DMS153 treated with DMSO at 0.1 percent for 48 hours (cell line): ENCODE results near the gene LMO7.

Experiments used
- DNase-seq: peaks from one replicate; lab custom pipeline; 2025; ENCODE audit not compliant: unreplicated experiment; lab: John Stamatoyannopoulos, UW

The LMO7 gene

GRCh38 chr13:75796825-75797224, 160.7 kb downstream of the LMO7 start:
- DNase-seq: no peak

DNA sequence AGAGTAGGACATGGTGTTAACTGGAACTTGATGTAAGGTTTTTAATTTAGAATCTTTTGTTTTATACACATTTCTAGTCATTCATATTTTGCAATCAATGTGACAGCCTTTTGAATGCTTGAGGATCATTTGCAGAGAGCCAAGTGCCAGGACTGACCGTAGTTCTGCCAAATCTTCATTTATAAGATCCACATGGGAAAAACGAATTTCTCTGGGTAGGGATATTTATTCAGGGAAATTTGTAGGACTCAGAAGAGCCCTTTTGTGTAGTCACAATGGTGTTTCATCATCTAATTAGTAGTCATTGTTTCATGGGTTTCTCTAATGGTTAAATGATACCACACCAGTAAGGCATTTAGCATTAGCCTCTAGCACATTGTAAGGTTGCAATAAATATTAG, 161.1 kb downstream of the LMO7 start:
- DNase-seq: no peak

DNA sequence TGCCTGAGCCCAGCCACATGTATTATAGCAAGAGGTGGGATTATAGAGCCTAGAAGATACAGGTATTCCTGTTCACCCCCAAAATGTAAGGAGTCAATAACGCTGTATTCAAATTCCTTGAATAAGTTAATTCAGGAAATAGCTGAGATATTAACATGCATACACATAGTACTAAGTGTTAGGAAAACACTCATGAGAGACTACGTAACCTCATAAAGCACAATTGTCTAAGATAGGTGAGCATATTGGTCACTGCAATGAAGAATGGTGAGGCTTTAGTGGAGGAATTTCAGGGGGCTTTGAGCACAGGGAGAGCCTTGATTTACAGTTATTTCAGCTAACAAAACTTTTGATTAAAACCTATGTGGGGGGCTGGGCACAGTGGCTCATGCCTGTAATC, 161.6 kb downstream of the LMO7 start:
- no peak for DNase-seq

DNA sequence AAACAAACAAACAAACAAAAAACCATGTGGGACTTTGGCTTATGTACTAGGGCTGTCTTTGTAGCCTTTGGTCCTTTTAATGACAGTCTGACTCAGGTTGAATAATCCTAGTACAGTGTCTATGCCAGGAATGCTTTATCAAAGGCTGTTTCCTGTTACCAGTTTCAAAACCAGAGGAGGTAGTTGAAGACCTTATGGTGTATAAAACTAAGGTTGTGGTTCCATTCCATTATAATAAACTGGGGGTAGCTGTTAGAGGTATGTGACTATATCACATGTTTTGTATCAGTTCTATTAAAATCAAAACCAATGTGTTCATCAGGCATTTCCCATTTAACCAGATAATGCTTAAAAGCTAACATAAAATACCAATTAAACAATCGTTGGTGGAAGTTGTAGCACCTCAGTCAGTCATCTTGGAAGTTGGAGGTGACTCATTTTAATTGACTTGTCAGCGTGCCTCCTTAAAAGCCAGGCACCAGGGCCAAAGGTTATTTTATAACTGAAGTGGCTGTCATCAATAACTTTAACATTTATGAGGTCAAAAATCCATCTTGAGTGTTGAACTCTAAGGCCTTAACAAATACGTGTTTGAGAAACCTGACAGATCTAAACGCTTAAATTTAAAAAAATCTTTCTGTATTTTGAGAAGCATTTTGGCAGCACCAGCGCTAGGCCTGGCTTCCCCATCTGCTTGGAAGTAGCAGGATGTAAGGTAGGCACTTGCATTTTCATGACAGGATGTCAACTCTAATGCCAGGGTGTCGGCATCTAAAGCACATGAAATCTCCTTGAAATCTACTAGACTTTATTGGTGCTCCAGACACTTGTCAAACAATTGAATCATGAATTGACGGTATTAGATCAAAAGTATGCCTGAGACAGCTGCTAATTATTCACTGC, 162.5 kb downstream of the LMO7 start:
- DNase-seq: no peak

- no peak for DNase-seq
These were observed 164.4 kb downstream of the LMO7 start for GRCh38 chr13:75800545-75800944.

DNA sequence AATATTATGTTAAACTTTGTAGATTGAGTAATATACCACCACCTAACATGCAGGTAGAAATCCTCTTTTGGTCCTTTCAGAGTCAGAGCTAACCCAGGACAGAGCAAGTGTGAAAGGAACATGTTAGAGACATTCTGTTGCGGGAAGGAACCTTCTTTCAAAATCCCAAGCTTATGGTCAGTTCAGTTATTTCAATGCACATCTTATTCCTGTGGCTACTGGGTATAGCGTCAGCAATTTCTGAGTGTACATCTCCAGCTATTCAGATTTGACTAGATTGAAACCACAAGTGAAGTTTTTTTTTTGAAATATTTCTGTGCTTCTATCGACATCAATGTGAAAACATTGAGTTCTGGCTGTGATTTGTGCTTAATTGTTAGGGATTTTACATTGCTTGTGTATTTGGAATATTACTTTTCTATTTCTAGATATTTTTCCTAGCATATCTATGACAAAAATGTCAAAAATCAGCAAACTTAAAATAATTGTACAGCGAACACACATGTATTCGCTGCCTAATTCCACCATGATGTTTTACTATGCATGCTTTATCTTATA, 165.3 kb downstream of the LMO7 start:
- no peak for DNase-seq

DNA sequence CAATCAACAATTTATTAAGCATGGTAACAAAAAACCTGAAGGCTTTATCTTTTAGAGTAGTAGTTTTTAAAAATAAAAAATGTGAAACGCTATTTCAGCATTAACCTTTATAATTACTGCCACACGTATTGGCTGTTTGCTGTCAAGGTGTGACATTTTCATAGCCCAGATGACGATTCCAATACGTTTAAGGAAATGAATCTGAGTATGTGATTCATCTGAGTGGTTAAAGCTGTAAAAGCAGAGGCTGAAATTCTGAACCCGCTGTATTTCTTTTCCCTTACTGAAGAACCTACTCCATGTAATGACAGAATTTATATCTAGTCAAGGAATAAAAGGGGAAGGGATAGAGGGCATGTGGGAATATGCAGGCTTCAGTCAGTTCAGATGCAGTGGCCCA, 166.0 kb downstream of the LMO7 start:
- DNase-seq: no peak

- peak; percentile 65 for DNase-seq
These were observed 167.1 kb downstream of the LMO7 start for GRCh38 chr13:75803164-75803611.

DNA sequence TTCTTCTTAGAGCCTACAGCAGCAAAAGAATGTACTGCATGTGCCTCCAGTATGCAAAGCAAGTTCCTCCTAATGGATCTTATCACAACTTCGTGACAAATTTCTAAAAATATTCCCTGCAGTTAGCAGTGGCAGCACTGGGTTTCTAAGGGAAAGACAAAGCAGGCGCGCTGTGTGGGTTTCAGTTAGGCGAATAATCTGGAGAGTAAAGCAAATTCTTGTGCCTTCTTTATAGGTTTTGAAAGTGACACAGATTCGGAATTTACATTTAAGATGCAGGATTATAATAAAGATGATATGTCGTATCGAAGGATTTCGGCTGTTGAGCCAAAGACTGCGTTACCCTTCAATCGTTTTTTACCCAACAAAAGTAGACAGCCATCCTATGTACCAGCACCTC, 167.9 kb downstream of the LMO7 start:
- DNase-seq: no peak

DNA sequence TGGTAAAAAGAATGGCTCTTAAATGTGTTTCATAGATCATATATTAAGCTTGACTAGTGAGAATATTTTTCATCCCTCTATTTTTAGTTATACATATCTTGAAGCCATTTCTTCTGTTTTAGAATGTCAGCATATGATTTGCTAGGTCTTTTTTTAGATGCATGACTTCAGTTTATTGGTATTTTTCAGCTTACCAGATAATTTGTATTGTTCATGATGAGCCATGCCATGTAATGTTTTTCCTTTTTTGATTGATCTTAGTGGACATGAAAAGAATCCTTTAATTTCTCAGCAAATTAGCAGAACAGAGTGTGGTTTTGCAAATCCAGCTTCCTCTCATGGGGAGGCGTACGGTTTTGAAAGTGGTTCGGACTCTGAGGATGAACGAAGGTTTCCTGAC, 168.5 kb downstream of the LMO7 start:
- DNase-seq: no peak

- no peak for DNase-seq
These were observed 170.0 kb downstream of the LMO7 start for GRCh38 chr13:75806117-75806516.

DNA sequence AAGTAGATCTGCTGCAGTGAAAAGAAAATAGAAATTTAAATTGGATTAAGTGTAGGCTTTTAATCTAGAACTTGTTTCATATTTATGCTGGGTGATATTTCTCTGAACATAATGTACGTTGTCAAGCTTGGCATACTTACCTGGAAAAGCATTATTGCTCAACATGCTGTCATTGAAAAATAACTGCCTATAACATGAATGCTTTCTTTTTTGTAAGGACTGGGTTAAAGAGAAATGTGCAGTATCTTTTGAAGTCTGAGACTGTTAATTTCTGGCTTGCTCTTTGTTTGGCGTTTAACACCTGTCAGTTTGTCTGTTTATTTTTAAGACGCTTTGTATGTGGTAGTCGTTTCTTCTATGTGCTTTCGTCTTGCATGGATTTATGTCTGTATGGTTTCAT, 175.2 kb downstream of the LMO7 start:
- DNase-seq: no peak

DNA sequence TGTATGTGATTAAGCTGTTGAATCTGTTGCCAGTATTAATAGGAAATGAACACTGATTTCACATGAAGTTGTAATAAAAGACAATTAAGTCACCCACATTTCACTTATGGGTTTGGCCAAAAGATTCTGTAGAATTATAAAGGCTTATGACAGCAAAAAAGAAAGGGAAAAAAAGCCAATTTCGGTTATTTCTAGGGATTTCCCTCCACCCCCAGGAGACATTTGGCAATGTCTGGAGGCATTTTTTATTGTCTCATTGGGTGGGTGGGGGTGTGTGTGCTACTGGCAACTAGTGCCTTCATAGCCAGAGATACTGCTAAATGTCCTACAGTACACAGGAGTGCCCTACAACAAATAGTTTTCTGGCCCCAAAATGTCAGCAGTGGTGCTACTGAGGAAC, 175.7 kb downstream of the LMO7 start:
- DNase-seq: no peak

- no peak for DNase-seq
These were observed 176.6 kb downstream of the LMO7 start for GRCh38 chr13:75812751-75813181.

DNA sequence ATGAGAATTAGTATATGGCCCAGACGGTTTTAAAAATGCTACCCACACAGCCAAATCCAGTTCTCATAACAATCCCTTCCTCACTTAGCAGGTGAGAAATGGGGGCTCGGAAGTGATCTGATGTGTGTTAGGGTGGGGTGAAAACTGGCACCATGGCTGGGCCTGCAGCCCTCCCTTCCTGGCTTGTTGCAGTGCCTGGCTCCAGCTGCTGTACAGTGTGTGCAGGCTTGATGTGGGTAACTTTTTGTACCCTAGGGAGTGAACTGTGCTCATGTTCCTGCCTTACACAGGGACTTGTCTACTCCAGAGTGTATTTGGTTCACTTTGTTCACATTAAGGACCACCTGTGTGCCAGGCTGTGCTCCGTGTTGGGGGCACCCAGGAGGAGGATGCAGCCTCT, 177.2 kb downstream of the LMO7 start:
- no peak for DNase-seq

DNA sequence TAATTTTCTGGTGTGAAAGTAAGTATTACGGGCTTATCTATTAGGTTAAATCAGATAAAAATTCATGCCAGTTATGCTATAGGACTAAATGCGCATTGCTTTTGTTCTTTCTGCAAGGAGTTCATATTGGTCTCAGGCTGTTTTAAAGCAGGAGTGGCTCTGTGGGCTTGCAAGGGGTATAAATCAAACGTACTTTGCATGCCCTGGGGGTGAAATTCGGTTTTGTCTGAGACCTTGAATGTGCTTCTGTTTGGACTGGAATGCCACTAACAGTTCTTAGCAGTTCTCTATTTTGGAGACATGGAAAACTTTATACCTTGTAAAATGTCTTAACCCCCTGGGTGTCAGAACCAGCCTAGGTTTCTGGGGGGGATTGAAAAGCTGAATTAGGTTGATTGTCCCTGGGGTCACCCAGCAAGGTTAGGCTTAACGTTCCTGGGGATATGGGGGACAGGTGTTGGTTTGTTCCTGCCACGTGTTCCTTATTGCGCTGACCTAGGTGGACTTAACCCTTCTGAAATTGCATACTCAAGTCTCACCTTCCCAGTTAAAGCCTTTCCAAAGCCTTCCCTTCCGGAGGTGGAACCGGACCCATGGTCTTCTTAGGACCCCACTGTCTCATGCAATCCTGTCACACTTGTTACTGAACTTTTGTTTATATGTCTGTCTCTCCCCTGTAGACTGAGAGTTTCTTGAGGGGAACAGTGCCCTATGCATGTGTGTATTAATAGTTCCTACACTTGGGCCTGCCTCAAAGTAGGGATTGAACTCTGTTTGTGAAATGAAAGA, 182.2 kb downstream of the LMO7 start:
- DNase-seq: no peak

GRCh38 chr13:75818968-75819225, 182.8 kb downstream of the LMO7 start:
- no peak for DNase-seq

DNA sequence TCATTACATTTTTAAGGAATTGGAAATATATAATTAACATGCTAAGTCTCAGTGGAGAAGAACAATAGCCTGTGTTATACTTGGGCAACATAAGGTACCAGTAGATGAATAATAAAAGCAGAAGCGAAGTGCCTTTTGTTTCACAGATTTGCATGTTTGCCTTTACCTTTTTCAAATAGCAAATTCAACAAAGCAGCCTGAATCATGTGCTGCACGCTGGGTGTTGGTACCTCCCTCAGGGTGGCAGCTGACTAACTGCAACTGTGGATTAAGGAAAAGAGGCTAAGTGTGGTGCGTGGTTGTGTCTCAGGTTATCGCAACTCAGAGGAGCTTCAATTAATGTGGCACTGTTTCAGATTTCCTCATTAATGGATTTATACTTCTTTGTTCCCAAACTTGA, 189.0 kb downstream of the LMO7 start:
- no peak for DNase-seq

GRCh38 chr13:75825594-75825993, 189.5 kb downstream of the LMO7 start:
- DNase-seq: no peak

- DNase-seq: no peak
These were observed 190.3 kb downstream of the LMO7 start for GRCh38 chr13:75826391-75826790.

DNA sequence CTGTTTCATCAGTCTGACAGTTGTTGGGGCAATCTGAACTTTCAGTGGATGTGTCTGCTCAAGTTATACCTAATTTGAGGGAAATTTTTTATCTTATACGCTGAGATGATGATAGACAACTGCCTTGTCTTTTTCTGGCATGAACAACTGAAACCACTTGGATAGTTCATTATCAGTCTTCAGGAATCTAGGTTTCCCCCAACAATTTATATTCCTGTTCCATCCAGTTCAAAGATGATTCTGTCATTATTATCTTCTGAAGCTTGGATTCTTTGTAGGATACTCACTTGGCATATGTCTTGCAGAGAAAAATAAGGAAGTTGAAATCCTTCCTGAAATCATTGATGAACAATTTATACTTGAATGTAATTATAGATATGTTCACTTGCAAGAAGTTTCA, 193.7 kb downstream of the LMO7 start:
- no peak for DNase-seq

GRCh38 chr13:75830842-75831241, 194.7 kb downstream of the LMO7 start:
- DNase-seq: no peak
